ENCODE results near the gene BIK.
A peak's percentile ranks its signal among the peaks of the same experiment; 100 is the strongest.

Gene BIK

GRCh38 chr22:43167001-43167589 is 56.5 kb downstream of the BIK start:
- H3K4me3 ChIP-seq (ENCODE audit: low read depth, low read length), result no peak overlapping the region
- no peak for TF ChIP-seq CTCF (conservative IDR thresholded peaks at IDR 0.05; ENCODE audit: low read depth, low read length)
- no peak for DNase-seq (ENCODE audit: low read depth)

- peak; percentile 84 for DNase-seq (ENCODE audit: low read depth)
- no peak overlapping the region for H3K4me3 ChIP-seq (ENCODE audit: low read depth, low read length)
- peak; percentile 4 for TF ChIP-seq CTCF (conservative IDR thresholded peaks at IDR 0.05; ENCODE audit: low read depth, low read length)
These were observed 58.1 kb downstream of the BIK start for GRCh38 chr22:43168471-43169309.

GRCh38 chr22:43169310-43170130 is 59.0 kb downstream of the BIK start:
- TF ChIP-seq CTCF (conservative IDR thresholded peaks at IDR 0.05; ENCODE audit: low read depth, low read length), result no peak
- no peak for DNase-seq (ENCODE audit: low read depth)
- no peak overlapping the region for H3K4me3 ChIP-seq (ENCODE audit: low read depth, low read length)

GRCh38 chr22:43170131-43170480 is 59.6 kb downstream of the BIK start:
- no peak for DNase-seq (ENCODE audit: low read depth)
- no peak for TF ChIP-seq CTCF (conservative IDR thresholded peaks at IDR 0.05; ENCODE audit: low read depth, low read length)
- H3K4me3 ChIP-seq (ENCODE audit: low read depth, low read length), result no peak overlapping the region

- DNase-seq (ENCODE audit: low read depth), result no peak
- H3K4me3 ChIP-seq (ENCODE audit: low read depth, low read length), result no peak overlapping the region
- TF ChIP-seq CTCF (conservative IDR thresholded peaks at IDR 0.05; ENCODE audit: low read depth, low read length), result no peak
These were observed 60.5 kb downstream of the BIK start for GRCh38 chr22:43171019-43171491.

GRCh38 chr22:43171607-43172006 is 61.1 kb downstream of the BIK start:
- DNase-seq (ENCODE audit: low read depth), result no peak
- no peak for TF ChIP-seq CTCF (conservative IDR thresholded peaks at IDR 0.05; ENCODE audit: low read depth, low read length)
- H3K4me3 ChIP-seq (ENCODE audit: low read depth, low read length), result no peak overlapping the region
